SIG-M5 treated with dmso at 0.1 percent for 504 hours (cell line): ENCODE data around the gene RAB32.
A peak's percentile ranks its signal among the peaks of the same experiment; 100 is the strongest.
"Not testable (repeated sequence)": the region's sequence is repeated elsewhere in the genome, so short reads cannot be mapped to it uniquely, and the experiment has no call there.

Experiments
- DNase-seq: peaks from one replicate; lab custom pipeline; 2025; ENCODE audit not compliant: unreplicated experiment; lab: John Stamatoyannopoulos, UW

Gene RAB32

GRCh38 chr6:146543211-146543939 is at the start of gene RAB32:
Gene RAB32, plus strand, starts transcription at chr6:146543833. Its CDS starts 39 bp downstream, at chr6:146543872.
- DNase-seq = peak; percentile 64

GRCh38 chr6:146498309-146498708 is 45.3 kb upstream of the RAB32 start:
- DNase-seq = no peak

DNA sequence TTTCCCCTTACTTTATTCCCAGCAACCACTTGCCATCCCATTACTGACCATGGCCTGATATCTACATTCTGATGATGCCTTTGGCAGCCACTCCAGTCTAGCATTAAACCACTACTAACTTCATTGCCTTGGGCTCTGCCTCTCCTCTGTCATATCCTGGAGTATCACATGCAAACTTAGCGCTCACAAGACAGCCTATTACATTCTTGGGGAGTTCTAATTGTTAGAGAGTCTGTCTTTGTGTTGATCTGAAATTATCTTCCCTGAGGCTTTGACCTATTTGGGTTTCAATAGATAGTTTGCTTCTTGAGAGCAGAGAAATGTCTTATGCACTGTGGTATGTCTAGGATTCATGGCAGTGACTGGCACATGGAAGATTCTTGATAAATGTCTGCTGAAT is 40.5 kb upstream of the RAB32 start:
- no peak for DNase-seq

- no peak for DNase-seq
These were observed 28.4 kb upstream of the RAB32 start for GRCh38 chr6:146515212-146515611.

DNA sequence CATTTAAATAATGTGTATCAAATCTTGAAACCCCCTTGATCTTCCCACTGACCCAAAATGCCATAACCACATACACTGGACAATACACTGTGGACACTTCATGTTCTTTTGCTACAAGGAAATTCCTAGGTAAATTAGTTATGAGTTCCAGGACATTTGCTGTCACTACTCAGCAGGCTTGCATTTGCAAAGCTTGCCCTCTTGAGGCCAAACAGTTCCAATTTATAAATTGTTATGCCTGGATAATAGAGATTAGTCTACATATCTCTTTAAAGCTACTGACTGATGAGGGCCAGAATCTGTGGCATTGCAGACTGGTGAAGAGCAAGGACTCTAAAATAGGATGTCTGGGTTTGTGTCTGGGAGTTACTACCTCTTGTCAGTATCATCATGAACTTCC is 17.4 kb upstream of the RAB32 start:
- peak; percentile 6 for DNase-seq

DNA sequence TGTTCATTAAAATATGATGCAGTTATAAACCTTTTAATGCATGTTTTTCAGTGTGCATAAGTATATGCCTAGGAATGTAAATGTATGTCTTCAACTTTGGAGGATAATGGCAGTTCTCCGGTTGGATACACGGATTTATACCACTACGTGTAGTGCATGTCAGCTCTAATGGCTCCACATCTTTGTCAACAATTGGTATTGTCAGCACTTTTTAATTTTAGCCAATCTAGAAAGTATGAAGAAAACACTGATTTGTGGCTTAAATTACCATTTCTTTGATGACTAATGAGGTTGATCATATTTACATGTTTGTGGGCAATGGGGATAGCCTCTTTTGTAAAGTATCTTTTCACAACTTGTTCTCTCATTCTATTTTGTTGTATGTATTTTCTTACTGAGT is 10.9 kb upstream of the RAB32 start:
- no peak for DNase-seq

DNA sequence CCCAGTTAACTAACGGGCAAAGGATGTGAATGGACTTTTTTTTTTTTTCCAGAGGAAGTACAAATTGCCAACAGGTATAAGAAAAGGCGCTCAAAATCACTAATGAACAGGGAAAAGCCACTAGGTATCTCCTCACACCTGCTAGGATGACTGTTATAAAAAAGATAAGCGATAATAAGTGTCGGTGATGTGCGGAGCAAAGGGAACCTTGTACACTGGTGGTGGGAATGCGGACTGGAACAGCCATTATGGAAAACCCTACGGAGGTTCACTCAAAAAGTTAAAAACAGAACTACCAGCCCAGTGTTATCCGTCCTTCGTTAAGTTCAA is 787 bp upstream of the RAB32 start:
- no peak for DNase-seq

- DNase-seq = no peak
These were observed 445 bp downstream of the RAB32 start for GRCh38 chr6:146543940-146544615.

DNA sequence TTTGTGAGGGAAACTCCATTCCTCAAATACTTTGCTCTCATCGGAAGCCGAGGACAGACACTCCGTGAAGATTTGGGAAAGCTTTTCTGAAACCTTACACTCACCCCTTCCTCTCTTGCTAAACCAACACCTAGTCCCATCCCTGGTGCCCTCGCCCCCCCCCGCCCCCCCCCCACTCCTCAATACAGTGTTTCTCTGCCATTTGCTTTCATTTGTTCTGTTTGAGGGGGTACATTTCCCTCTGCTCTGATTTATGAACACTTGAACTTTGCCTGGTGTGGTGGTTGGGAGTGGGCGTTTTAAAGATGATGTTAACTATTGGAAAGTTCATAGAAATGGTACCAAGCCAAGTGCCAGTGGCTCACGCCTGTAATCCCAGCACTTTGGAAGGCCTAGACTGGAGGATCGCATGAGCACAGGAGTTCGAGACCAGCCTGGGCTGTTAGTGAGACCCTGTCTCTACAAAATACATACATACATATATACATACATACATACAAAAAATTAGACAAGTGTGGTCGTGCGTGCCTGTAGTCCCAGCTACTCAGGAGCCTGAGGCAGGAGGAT is 1.1 kb downstream of the RAB32 start:
- DNase-seq = no peak

DNA sequence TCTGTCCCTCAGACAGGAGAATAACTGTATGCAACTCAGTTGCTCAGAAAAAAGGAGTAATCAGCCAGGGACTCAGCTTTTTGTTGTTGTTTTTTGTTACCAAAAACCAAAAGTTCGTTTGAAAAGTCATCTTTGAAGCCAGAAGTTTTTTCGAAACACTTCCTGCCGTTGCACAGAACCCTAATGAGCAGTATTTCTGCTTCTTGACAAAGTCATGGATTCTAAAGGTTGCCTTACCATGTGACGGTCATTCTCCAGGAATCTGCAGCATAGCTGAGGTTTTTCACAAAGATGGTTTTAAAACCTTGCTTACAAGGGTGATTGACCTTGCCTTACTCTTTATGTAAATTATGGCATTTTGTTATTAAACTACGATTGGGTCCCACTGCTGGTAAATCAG is 1.9 kb downstream of the RAB32 start:
- DNase-seq = no peak

DNA sequence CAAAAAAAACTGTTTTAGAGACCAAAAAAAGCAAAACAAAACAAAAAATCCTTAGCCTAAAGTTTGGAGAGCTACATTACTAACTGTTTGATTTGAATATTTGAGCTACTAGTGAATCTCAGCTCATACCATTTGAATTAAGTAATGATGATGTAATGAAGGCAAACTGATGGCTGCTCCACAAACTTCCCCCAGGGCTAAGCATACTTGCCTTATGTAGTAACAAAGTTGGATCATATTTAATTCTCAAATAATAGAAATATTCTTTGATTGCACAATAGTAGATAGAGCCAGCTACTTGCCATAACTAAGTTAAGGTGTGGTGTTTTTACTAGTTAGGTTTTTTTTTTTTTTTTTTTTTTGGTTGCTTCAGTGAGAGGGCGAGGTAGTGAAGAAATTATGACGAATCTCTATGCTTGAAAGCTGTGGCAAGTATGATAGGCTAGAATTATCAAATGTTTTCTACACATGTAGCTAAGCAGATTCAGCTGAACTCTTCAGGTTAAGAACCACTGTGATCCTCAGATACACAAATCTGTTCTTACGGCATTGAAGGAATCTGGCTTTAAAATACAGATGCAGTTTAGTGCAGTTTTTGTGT is 2.9 kb downstream of the RAB32 start:
- DNase-seq = peak; percentile 17

- no peak for DNase-seq
These were observed 4.3 kb downstream of the RAB32 start for GRCh38 chr6:146547889-146548288.

GRCh38 chr6:146548898-146549374 is 5.3 kb downstream of the RAB32 start:
- no peak for DNase-seq

- DNase-seq = no peak
These were observed 7.3 kb downstream of the RAB32 start for GRCh38 chr6:146550911-146551310.

- no peak for DNase-seq
These were observed 7.9 kb downstream of the RAB32 start for GRCh38 chr6:146551545-146551944.

DNA sequence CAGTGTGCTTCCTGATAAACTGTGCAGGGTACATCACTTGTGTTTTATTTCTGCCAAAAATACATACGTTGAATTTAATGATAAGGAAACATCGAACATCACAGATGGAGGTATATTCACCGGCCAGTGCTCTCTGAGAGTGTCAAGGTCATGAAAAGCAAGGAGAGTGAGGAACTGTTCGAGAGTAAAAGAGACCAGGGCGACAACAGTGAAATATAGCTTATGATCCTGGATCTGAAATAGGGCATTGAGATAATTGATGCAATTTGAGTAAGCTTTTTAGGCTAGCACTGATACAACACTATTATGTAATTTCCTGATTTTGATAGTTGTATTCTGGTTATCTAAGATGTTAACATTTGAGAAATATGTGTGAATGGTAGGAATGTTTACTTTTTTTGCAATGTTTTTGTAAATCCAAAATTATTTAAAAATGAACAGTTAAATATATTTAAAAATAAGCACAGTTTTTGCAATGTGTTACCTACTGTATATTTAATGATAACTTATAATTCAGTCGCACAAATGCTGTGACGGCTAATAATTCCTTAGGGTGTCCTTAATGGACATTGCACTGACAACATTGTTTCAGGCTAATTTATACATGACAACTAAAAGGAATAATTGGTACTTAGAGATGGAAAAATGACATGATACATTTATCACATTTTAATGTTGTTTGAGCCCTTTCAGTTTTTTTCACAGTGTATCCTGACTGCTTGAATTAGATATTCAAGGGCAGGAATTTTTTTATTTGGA is 9.9 kb downstream of the RAB32 start:
- no peak for DNase-seq

- DNase-seq = no peak
These were observed 17.0 kb downstream of the RAB32 start for GRCh38 chr6:146560607-146561006.

GRCh38 chr6:146566661-146567060 is 23.0 kb downstream of the RAB32 start:
- DNase-seq = not testable (repeated sequence)

- not testable (repeated sequence) for DNase-seq
These were observed 25.0 kb downstream of the RAB32 start for GRCh38 chr6:146568619-146569018.

GRCh38 chr6:146574211-146574610 is 30.6 kb downstream of the RAB32 start:
- DNase-seq = no peak

DNA sequence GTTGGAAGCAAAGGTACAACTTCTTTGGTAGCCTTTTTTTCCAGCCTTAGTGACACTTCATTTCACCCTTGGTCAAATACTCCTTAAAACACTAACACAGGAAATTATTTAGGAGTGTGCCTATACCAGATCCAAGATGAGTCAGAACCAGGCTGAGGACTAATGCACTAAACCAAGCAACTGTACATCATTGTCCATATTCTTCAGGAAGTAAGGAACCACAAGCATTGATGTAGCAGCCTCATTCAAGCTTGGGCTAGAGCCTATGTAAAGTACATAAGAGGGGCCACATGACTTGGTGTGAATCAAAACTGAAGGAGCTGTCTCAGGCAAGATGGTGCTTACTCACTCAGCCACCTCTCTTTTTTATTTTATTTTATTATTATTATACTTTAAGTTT is 34.4 kb downstream of the RAB32 start:
- DNase-seq = no peak
